K562 (cell line): ENCODE measurements around the gene NUDT15. TPM values are rescaled to one million over a fixed set of nuclear protein-coding genes. Genes with fewer than 3 reads are reported as not detected.
A peak's percentile ranks its signal among the peaks of the same experiment; 100 is the strongest.

Experiments used
- ATAC-seq: fragments of 200-7000 bp; cut with Tn5 transposase; 3 replicates; pipeline ENCODE4 v1.9.1; 2020; ENCODE audit warnings: moderate library complexity
- BruUV-seq: library from RNA; stranded (reverse); fragments of 400-500 nt; replicated peaks from 2 replicates; lab custom pipeline; 2021; lab: Mats Ljungman, UMichigan
- CTCF ChIA-PET: fragments of 300-600 bp; formaldehyde crosslinking; extraction: SDS; loops from one replicate; lab custom pipeline; 2021; ENCODE audit warnings: low intra/inter-chr PET ratio; lab: Yijun Ruan, JAX
- POLR2A ChIA-PET: fragments of 300-600, 350-650 bp; sonication (Branson Sonifier 250); formaldehyde crosslinking; extraction: SDS; loops from one replicate; lab custom pipeline; 2021; ENCODE audit warnings: antibody characterized with exemption, inconsistent platforms; lab: Yijun Ruan, JAX
- DNase-seq, 4 experiments: peaks; one replicate each; pipeline versions ENCODE4 v3.0.0 to v3.0.0-alpha.2; 2011 to 2018; ENCODE audit warnings: low spot score in 3 of 4, mixed read lengths in 3 of 4; ENCODE audit errors: extremely low read depth in 1 of 4
- FAIRE-seq: peaks from 2 replicates; lab custom pipeline; 2011; peaks lifted over from hg19 to GRCh38; lab: Jason Lieb, UNC
- H2AFZ ChIP-seq: 2 replicates; pipeline ENCODE4 v1.6.0; 2011; ENCODE audit warnings: low read depth, low read length, control low read depth, inconsistent platforms
- H3K27ac ChIP-seq: fragments of 200-600 bp; 3 replicates; pipeline ENCODE4 v1.8.0; 2011; ENCODE audit warnings: low read depth, mild to moderate bottlenecking, control low read depth, inconsistent platforms, low read length, moderate library complexity, mixed read lengths; ENCODE audit errors: extremely low read depth
- H3K27me3 ChIP-seq, 2 experiments: fragments of 300-600 bp in 1 of 2; 2 replicates in 1 of 2; 3 replicates in 1 of 2; pipeline versions ENCODE4 v1.6.0 to v1.8.0; 2011; ENCODE audit warnings: inconsistent platforms in 2 of 2, low read length in 2 of 2, mild to moderate bottlenecking in 1 of 2, mixed read lengths in 1 of 2, moderate library complexity in 1 of 2; ENCODE audit not compliant: control insufficient read depth in 2 of 2, insufficient read depth in 2 of 2
- H3K36me3 ChIP-seq: fragments of 300-600 bp; 3 replicates; pipeline ENCODE4 v1.8.0; 2011; ENCODE audit warnings: mild to moderate bottlenecking, low read length, inconsistent platforms; ENCODE audit not compliant: control insufficient read depth, insufficient read depth
- H3K4me1 ChIP-seq, 2 experiments: fragments of 200-600 bp in 1 of 2; replicated peaks in 1 of 2; 2 replicates in 1 of 2; 3 replicates in 1 of 2; pipeline versions ENCODE4 v1.5.1 to v1.8.0; 2011; ENCODE audit warnings: inconsistent platforms in 2 of 2, low read length in 2 of 2, mild to moderate bottlenecking in 1 of 2, mixed read lengths in 1 of 2, moderate library complexity in 1 of 2; ENCODE audit not compliant: control insufficient read depth in 2 of 2, insufficient read depth in 2 of 2
- H3K4me2 ChIP-seq: 2 replicates; pipeline ENCODE4 v1.6.1; 2011; ENCODE audit warnings: low read length, control low read depth, inconsistent platforms, mixed read lengths; ENCODE audit not compliant: insufficient read depth
- H3K4me3 ChIP-seq: fragments of 200-600 bp; sonication (generic), shearing (Covaris generic); 2 replicates; pipeline ENCODE4 v1.5.1; 2016; ENCODE audit warnings: control low read depth, inconsistent platforms
- H3K79me2 ChIP-seq: fragments of 200-600 bp; 3 replicates; pipeline ENCODE4 v1.8.0; 2011; ENCODE audit warnings: low read length, inconsistent platforms; ENCODE audit not compliant: control insufficient read depth, insufficient read depth
- H3K9ac ChIP-seq, 2 experiments: 2 replicates each; pipeline versions ENCODE4 v1.6.0 to v1.6.1; 2011; ENCODE audit warnings: low read depth in 2 of 2, low read length in 2 of 2, control low read depth in 1 of 2, inconsistent platforms in 1 of 2, mild to moderate bottlenecking in 1 of 2, mixed read lengths in 1 of 2; ENCODE audit not compliant: insufficient read depth in 1 of 2
- H3K9me1 ChIP-seq: one replicate; pipeline ENCODE4 v1.6.0; 2011; ENCODE audit warnings: inconsistent platforms, mild to moderate bottlenecking, low read length, moderate library complexity; ENCODE audit not compliant: control insufficient read depth, insufficient read depth
- H3K9me3 ChIP-seq: replicated peaks from 2 replicates; pipeline ENCODE4 v1.5.1; 2011; ENCODE audit warnings: low read depth, low read length, inconsistent platforms; ENCODE audit not compliant: control insufficient read depth, insufficient read depth
- H4K20me1 ChIP-seq: replicated peaks from 2 replicates; pipeline ENCODE4 v1.6.1; 2011; ENCODE audit warnings: low read length, inconsistent platforms, mixed read lengths; ENCODE audit not compliant: control insufficient read depth, insufficient read depth
- ARID1B ChIP-seq: fragments of 450-650 bp; IDR thresholded peaks from 2 replicates; pipeline ENCODE4 v1.6.1; 2016; ENCODE audit warnings: antibody characterized with exemption, mild to moderate bottlenecking, inconsistent platforms
- CXXC5 ChIP-seq: fragments of 250-450 bp; sonication (Bioruptor Pico); IDR thresholded peaks from 2 replicates; pipeline ENCODE4 v1.8.0; 2022; ENCODE audit warnings: inconsistent platforms, mild to moderate bottlenecking, moderate library complexity
- KAT2B ChIP-seq: IDR thresholded peaks from one replicate; pipeline ENCODE4 v1.6.1; 2012; ENCODE audit warnings: low read depth, mild to moderate bottlenecking, control low read depth, inconsistent platforms, low read length, moderate library complexity
- L3MBTL2 ChIP-seq: fragments of 450-650 bp; IDR thresholded peaks from 2 replicates; pipeline ENCODE4 v1.6.1; 2016; ENCODE audit warnings: mild to moderate bottlenecking, moderate library complexity
- NCOR1 ChIP-seq: fragments of 450-650 bp; IDR thresholded peaks from 2 replicates; pipeline ENCODE4 v1.6.1; 2016; ENCODE audit warnings: mild to moderate bottlenecking, moderate library complexity
- POLR2B ChIP-seq: fragments of 450-650 bp; IDR thresholded peaks from 2 replicates; pipeline ENCODE4 v1.6.1; 2018; ENCODE audit warnings: low read depth; ENCODE audit not compliant: partially characterized antibody
- POLR2H ChIP-seq: IDR thresholded peaks from 2 replicates; pipeline ENCODE4 v1.6.1; 2016; ENCODE audit warnings: missing genetic modification characterization, low read depth, mild to moderate bottlenecking, control low read depth, missing compliant biosample characterization, moderate library complexity
- PYGO2 ChIP-seq: fragments of 450-650 bp; IDR thresholded peaks from 2 replicates; pipeline ENCODE4 v1.6.1; 2016; ENCODE audit warnings: mild to moderate bottlenecking, missing genetic modification characterization, moderate library complexity, missing compliant biosample characterization
- RB1 ChIP-seq: fragments of 450-650 bp; IDR thresholded peaks from 2 replicates; pipeline ENCODE4 v1.6.1; 2017; ENCODE audit warnings: low read depth, mild to moderate bottlenecking
- RCOR1 ChIP-seq, 2 experiments: IDR thresholded peaks; 2 replicates each; pipeline ENCODE4 v1.6.1; 2012; ENCODE audit warnings: low read depth in 2 of 2, low read length in 2 of 2, borderline replicate concordance in 1 of 2, improper control_type of control experiment in 1 of 2
- SMAD4 ChIP-seq: fragments of 250-450 bp; sonication (Bioruptor Pico); conservative IDR thresholded peaks from 2 replicates; pipeline ENCODE4 v1.8.0; 2021; ENCODE audit warnings: inconsistent platforms, mild to moderate bottlenecking, moderate library complexity
- TARDBP ChIP-seq: fragments of 450-650 bp; IDR thresholded peaks from 2 replicates; pipeline ENCODE4 v1.6.1; 2016
- TEAD1 ChIP-seq, 2 experiments: fragments of 450-650 bp in 1 of 2; sonication (generic) in 1 of 2; formaldehyde crosslinking; IDR thresholded peaks; 2 replicates each; pipeline versions ENCODE4 v1.4.0 to v1.8.0; 2020 to 2022; ENCODE audit warnings: mild to moderate bottlenecking in 2 of 2, missing genetic modification reagents in 1 of 2
- ZNF133 ChIP-seq: fragments of 250-450 bp; sonication (Bioruptor Pico); IDR thresholded peaks from 2 replicates; pipeline ENCODE4 v1.4.0; 2020; ENCODE audit warnings: mild to moderate bottlenecking
- ZNF445 ChIP-seq: fragments of 250-450 bp; sonication (Bioruptor Pico); IDR thresholded peaks from 2 replicates; pipeline ENCODE4 v1.4.0; 2020; ENCODE audit warnings: low read depth, mild to moderate bottlenecking, moderate library complexity
- WGBS: fragments of 100-300 bp; shearing (Covaris generic); methylation state at CpG from one replicate; pipeline ENCODE4 v1.1.6; 2016; ENCODE audit warnings: low coverage, mixed read lengths; ENCODE audit not compliant: insufficient coverage; ENCODE audit errors: missing lambda C conversion rate; 5-methylcytosine and 5-hydroxymethylcytosine counted together
- in situ Hi-C: fragments of 300-500 bp; cut with MboI; formaldehyde crosslinking; loops from 4 replicates; pipeline ENCODE4 v1.15.0; 2018; ENCODE audit warnings: inconsistent platforms, mixed read lengths
- intact Hi-C: fragments of 100-400 bp; cut with micrococcal nuclease; formaldehyde crosslinking; loops from 2 replicates; pipeline ENCODE4 v1.14.2; 2022
- polyA plus RNA-seq, 8 experiments: library from polyadenylated mRNA; depleted of rRNA in 4 of 8; stranded (reverse) in 5 of 8; unstranded in 3 of 8; fragments of >200 nt; fragmentation: Nextera tagmentation in 2 of 8; fragmentation: Illumina TruSeq in 1 of 8; extraction: Ambion mirVana in 2 of 8; extraction: Trizol in 1 of 8; gene quantifications; 2 replicates each; pipeline versions ENCODE4 v1.2.1 to v1.2.3, GENCODE V29; 2011 to 2014; ENCODE audit warnings: inconsistent platforms in 1 of 8, missing spikeins in 1 of 8
- total RNA-seq, 7 experiments: library from RNA; depleted of rRNA in 6 of 7; stranded (reverse); fragments of >200 nt in 6 of 7; fragmentation: Illumina TruSeq in 2 of 7; extraction: Trizol in 2 of 7; gene quantifications; 2 replicates each; pipeline versions ENCODE4 v1.2.1 to v1.2.3, GENCODE V29; 2011 to 2021; ENCODE audit warnings: low replicate concordance in 1 of 7
- TF ChIP-seq, protein P1 (sequence below): fragments of 250-450 bp; sonication (Bioruptor Pico); IDR thresholded peaks from 2 replicates; pipeline ENCODE4 v1.9.0; 2021; ENCODE audit warnings: mild to moderate bottlenecking, inconsistent platforms
- TF ChIP-seq, protein P2 (sequence below): sonication (generic); formaldehyde crosslinking; IDR thresholded peaks from 2 replicates; pipeline ENCODE4 v1.8.1; 2023; ENCODE audit warnings: mild to moderate bottlenecking, missing genetic modification reagents
- TF ChIP-seq, protein P3 (sequence below): sonication (generic); formaldehyde crosslinking; IDR thresholded peaks from 2 replicates; pipeline ENCODE4 v1.9.0; 2022; ENCODE audit warnings: mild to moderate bottlenecking, missing genetic modification reagents

The NUDT15 gene
- total and polyA plus RNA-seq, 9 of the 15 experiments (the other 6 are each of a cell fraction or from before 2014, with no cell fraction given): 14.2 to 26.9 (median 21.6) TPM

GRCh38 chr13:48094781-48095502, 57.4 kb downstream of the NUDT15 start, which contains the start of gene MED4:
Gene MED4, minus strand, starts transcription at chr13:48095104. Its CDS starts 26 bp downstream, at chr13:48095078.
- peak within 1 kb of the TSS; percentile 92 to 94 for H3K9ac ChIP-seq
- no TSS peak for BruUV-seq
- POLR2A ChIA-PET: interaction anchor here (0.5 to 0.9 kb wide), 3 partner anchors 24 to 184 kb away, joined by 3 to 8 read pairs (median 5); partner anchors contain the start of gene NUDT15
- peak within 1 kb of the TSS; percentile 84 for H3K4me2 ChIP-seq
- 0 out of 2 replicates have a peak, but pooled peaks cover 3% of the 10 kb centered on the region for H3K9me3 ChIP-seq
- peak within 1 kb of the TSS; percentile 83 for H3K27ac ChIP-seq
- in situ Hi-C loops: no loop called here
- peak; percentile 77 for FAIRE-seq
- CTCF ChIA-PET: no interaction called here
- H3K4me1 ChIP-seq: peaks cover 0 to 3% of the 10 kb centered on the region in 2 experiments; a peak in 2 of 5 replicates
- H3K36me3 ChIP-seq: peaks cover 7% of the 10 kb centered on the region; the same call in 1 of the 3 replicates
- no peaks in the 10 kb centered on the region for H3K27me3 ChIP-seq
- H3K79me2 ChIP-seq: peaks cover 50% of the 10 kb centered on the region
- peak; percentile 97 for ATAC-seq
- H2AFZ ChIP-seq: peak within 1 kb of the TSS; percentile 87
- H3K9me1 ChIP-seq: no peaks in the 10 kb centered on the region
- peaks cover 12% of the 10 kb centered on the region for H4K20me1 ChIP-seq
- 3% methylated on average over 13 of the region's 54 CpGs for WGBS
- intact Hi-C loops: no loop called here
- H3K4me3 ChIP-seq: peak within 1 kb of the TSS; percentile 96
- peak; percentile 88 to 93 (median 88) for DNase-seq
- TF ChIP-seq, protein P1, sequence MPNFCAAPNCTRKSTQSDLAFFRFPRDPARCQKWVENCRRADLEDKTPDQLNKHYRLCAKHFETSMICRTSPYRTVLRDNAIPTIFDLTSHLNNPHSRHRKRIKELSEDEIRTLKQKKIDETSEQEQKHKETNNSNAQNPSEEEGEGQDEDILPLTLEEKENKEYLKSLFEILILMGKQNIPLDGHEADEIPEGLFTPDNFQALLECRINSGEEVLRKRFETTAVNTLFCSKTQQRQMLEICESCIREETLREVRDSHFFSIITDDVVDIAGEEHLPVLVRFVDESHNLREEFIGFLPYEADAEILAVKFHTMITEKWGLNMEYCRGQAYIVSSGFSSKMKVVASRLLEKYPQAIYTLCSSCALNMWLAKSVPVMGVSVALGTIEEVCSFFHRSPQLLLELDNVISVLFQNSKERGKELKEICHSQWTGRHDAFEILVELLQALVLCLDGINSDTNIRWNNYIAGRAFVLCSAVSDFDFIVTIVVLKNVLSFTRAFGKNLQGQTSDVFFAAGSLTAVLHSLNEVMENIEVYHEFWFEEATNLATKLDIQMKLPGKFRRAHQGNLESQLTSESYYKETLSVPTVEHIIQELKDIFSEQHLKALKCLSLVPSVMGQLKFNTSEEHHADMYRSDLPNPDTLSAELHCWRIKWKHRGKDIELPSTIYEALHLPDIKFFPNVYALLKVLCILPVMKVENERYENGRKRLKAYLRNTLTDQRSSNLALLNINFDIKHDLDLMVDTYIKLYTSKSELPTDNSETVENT (CRISPR knock-in tag): peak; percentile 99
- 0 out of 2 replicates have a peak, but pooled peaks have one; percentile 26 for TF ChIP-seq SMAD4
- 0 out of 2 replicates have a peak, but pooled peaks have one; percentile 15 for TF ChIP-seq ARID1B
- TF ChIP-seq RCOR1 (IDR thresholded peaks at IDR 0.05; ENCODE audit: borderline replicate concordance in 1 of 2, low read depth in 2 of 2, low read length in 2 of 2): peak in 1 of 2 experiments; percentile 65; a peak in 1 of 4 replicates
- peak; percentile 93 for TF ChIP-seq RB1
- TF ChIP-seq, protein P2, sequence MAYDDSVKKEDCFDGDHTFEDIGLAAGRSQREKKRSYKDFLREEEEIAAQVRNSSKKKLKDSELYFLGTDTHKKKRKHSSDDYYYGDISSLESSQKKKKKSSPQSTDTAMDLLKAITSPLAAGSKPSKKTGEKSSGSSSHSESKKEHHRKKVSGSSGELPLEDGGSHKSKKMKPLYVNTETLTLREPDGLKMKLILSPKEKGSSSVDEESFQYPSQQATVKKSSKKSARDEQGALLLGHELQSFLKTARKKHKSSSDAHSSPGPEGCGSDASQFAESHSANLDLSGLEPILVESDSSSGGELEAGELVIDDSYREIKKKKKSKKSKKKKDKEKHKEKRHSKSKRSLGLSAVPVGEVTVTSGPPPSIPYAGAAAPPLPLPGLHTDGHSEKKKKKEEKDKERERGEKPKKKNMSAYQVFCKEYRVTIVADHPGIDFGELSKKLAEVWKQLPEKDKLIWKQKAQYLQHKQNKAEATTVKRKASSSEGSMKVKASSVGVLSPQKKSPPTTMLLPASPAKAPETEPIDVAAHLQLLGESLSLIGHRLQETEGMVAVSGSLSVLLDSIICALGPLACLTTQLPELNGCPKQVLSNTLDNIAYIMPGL (CRISPR knock-in tag): peak; percentile 56; the same call in 1 of the 2 replicates
- no peak for TF ChIP-seq ZNF445
- TF ChIP-seq, protein P3, sequence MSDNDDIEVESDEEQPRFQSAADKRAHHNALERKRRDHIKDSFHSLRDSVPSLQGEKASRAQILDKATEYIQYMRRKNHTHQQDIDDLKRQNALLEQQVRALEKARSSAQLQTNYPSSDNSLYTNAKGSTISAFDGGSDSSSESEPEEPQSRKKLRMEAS (CRISPR knock-in tag): peak; percentile 64
- peak; percentile 38; the same call in 1 of the 2 replicates for TF ChIP-seq POLR2H (tag)
- no peak for TF ChIP-seq PYGO2 (tag)
- peak; percentile 91 for TF ChIP-seq POLR2B
- TF ChIP-seq TARDBP: no peak
- peak; percentile 95 for TF ChIP-seq KAT2B
- peak; percentile 26; the same call in 1 of the 2 replicates for TF ChIP-seq NCOR1
- peak; percentile 94 for TF ChIP-seq CXXC5
- TF ChIP-seq ZNF133: no peak
- peak; percentile 61 for TF ChIP-seq L3MBTL2
- TF ChIP-seq TEAD1 (CRISPR knock-in tag; IDR thresholded peaks at IDR 0.05): peak in 1 of 2 experiments; percentile 55; a peak in 1 of 4 replicates
